Keratinocyte (primary cell): ENCODE data around the gene TMEM185A.

Source experiments
- EZH2 ChIP-seq: IDR thresholded peaks from one replicate; pipeline ENCODE4 v1.6.1; 2012; ENCODE audit warnings: inconsistent platforms, mild to moderate bottlenecking, low read length, moderate library complexity
- TF ChIP-seq, protein P1 (sequence below), 3 experiments: IDR thresholded peaks in 1 of 3; conservative IDR thresholded peaks in 1 of 3; optimal IDR thresholded peaks in 1 of 3; 2 replicates in 2 of 3; 3 replicates in 1 of 3; pipeline versions ENCODE3 to v1.5.1; 2011; ENCODE audit warnings: low read length in 3 of 3, mild to moderate bottlenecking in 3 of 3, moderate library complexity in 2 of 3, control low read depth in 1 of 3, inconsistent platforms in 1 of 3; ENCODE audit not compliant: insufficient read depth in 2 of 3; ENCODE audit errors: extremely low read depth in 1 of 3

DNA sequence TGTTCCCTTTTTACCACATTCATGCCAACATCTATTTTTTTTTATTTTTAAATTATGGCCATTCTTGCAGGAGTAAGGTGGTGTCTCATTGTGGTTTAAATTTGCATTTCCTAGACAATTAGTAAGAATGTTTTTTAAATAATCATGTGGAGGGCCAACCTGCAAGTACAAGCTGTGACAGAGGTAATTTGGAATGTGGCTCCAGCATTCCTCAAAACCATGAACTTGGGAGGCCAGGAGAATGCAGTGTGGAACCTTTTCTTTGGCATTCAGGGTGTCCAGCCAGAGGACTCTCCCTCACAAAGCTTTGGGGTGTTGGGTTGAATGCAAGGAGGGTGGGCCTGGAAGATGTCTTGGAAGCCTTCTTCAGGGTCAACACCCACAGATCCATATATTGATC, 7.3 kb upstream of the TMEM185A start:
- TF ChIP-seq, protein P1, sequence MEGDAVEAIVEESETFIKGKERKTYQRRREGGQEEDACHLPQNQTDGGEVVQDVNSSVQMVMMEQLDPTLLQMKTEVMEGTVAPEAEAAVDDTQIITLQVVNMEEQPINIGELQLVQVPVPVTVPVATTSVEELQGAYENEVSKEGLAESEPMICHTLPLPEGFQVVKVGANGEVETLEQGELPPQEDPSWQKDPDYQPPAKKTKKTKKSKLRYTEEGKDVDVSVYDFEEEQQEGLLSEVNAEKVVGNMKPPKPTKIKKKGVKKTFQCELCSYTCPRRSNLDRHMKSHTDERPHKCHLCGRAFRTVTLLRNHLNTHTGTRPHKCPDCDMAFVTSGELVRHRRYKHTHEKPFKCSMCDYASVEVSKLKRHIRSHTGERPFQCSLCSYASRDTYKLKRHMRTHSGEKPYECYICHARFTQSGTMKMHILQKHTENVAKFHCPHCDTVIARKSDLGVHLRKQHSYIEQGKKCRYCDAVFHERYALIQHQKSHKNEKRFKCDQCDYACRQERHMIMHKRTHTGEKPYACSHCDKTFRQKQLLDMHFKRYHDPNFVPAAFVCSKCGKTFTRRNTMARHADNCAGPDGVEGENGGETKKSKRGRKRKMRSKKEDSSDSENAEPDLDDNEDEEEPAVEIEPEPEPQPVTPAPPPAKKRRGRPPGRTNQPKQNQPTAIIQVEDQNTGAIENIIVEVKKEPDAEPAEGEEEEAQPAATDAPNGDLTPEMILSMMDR (optimal IDR thresholded peaks at IDR 0.05 in 1 of 3, IDR thresholded peaks at IDR 0.05 in 1 of 3, conservative IDR thresholded peaks at IDR 0.05 in 1 of 3; ENCODE audit: extremely low read depth in 1 of 3, insufficient read depth in 2 of 3, low read length in 3 of 3), result no peak
- no peak for TF ChIP-seq EZH2
